IPS-18c (cell line): ENCODE results near the gene SH2D1A.
"Not testable (repeated sequence)": the region's sequence is repeated elsewhere in the genome, so short reads cannot be mapped to it uniquely, and the experiment has no call there.

Source experiments
- H3K4me3 ChIP-seq: 2 replicates; pipeline ENCODE4 v1.7.0; 2013; ENCODE audit warnings: low read depth, mild to moderate bottlenecking, low read length, moderate library complexity; ENCODE audit not compliant: insufficient read depth
- H3K9me3 ChIP-seq: one replicate; pipeline ENCODE4 v1.6.1; 2013; ENCODE audit warnings: mild to moderate bottlenecking, low read length, moderate library complexity; ENCODE audit not compliant: control insufficient read depth, insufficient read depth

Gene SH2D1A

DNA sequence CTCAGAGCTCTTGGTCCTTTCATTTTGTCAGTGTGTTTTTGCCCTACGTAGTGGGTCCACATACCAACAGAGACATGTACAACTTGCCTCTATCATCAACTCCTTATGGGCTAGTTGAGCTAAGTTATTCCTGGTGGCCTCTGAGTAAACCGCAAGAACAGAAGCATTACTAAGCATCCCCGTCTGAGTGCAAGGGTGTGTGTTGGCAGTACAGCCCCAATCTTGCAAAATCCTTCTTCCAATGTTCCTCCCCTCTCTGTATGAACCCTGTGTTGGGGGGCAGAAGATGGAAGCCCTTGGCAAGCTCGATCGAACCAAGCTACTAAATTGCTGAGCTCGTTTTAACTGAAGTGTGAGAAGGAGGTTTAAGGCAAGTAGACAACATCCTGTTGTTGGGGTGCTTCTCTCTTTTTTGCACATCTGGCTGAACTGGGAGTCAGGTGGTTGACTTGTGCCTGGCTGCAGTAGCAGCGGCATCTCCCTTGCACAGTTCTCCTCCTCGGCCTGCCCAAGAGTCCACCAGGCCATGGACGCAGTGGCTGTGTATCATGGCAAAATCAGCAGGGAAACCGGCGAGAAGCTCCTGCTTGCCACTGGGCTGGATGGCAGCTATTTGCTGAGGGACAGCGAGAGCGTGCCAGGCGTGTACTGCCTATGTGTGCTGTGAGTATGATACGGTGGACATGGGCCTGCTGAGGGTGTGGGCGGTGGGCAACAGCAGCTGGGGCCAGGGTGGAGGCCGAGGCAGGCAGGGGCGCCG is at the start of gene SH2D1A:
Gene SH2D1A, plus strand, starts transcription at position 447 of the 760 bp plus-strand sequence. Its CDS starts 80 bp downstream, at position 527.
- Histone ChIP-seq H3K9me3 (no peaks in the 10 kb centered on the region), H3K4me3 (no peak within 1 kb of the TSS)

DNA sequence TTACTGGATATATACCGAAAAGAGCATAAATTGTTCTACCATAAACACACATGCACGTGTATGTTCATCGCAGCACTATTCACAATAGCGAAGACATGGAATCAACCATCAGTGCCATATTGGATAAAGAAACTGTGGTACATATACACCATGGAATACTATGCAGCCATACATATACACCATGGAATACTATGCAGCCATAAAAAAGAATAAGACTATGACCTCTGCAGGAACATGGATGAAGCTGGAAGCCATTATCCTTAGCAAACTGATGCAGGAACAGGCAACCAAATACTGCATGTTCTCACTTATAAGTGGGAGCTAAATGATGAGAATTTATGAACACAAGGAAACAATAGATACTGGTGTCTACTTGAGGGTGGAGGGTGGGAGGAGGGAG is 47.0 kb upstream of the SH2D1A start:
- not testable (repeated sequence) for H3K9me3 ChIP-seq

DNA sequence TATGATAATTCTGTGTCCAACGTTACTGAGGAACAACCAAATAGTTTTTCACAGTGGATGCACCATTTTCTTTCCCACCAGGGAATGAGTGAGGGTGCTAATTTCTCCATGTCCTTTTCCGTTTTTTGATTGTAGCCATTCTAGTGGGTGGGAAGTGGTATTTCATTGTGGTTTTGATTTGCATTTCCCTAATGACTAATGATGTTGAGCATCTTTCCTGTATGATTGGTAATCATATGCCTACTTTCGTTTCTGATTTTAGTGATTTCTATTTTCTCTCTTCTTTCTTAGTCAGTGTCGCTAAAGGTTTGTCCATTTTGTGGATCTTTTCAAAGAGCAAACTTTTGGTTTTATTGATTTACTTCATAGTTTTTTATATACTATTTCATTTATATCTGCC is 46.0 kb upstream of the SH2D1A start:
- no peaks in the 10 kb centered on the region for H3K9me3 ChIP-seq
- H3K4me3 ChIP-seq, result no peak overlapping the region

More for the DNA sequence above, 47.0 kb upstream of the SH2D1A start:
- not testable (repeated sequence) for H3K4me3 ChIP-seq

DNA sequence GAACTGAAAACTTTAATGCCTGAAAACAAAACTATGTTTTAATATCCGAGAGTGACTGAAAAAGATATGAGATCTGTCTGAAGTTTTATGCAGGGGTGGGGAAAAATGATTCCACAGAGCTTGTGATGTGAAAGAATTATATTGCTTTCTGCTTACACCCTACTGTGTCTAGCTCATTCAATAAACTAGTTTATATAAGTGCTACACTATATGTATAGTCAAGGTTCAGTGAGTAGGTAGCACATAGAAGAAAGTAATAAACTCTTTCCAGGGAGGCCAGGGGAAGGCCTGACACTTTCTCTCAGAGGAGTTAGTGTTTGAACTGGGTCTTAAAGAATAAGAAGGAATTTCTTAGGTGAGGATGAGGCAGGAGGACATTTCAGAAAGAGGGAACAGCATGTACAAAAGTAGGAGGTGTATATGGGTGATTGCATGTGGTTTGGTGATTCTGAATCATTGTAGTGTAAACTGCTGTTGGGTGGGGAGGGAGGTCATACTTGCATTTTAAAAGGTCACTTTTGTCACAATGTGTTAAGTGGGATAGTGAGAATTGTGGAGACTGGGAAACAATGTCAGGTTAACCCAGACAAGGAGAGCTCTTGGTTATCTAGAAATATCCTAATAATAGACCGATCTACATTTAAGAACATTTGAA is 39.0 kb upstream of the SH2D1A start:
- H3K4me3 ChIP-seq, result no peak overlapping the region
- no peaks in the 10 kb centered on the region for H3K9me3 ChIP-seq

DNA sequence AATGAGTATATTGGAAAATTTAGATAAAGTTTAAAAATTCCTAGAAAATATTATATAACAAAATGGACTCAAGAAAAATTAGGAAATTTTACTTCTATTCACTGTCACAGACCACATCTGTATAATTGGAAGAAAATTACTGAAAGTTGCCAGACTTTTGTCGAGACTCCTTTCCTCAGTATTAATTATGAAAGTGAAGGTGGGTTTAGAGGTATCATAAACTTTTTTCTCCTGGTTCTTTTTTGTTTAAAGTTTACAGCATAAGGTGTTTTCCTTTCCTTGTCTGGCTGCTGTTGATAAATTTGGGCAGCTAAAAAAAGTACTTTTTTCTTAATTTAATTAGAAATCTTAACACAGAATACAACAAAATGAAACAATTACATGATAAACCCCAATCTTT is 20.6 kb upstream of the SH2D1A start:
- H3K4me3 ChIP-seq, result no peak overlapping the region
- H3K9me3 ChIP-seq, result peaks cover 2% of the 10 kb centered on the region

DNA sequence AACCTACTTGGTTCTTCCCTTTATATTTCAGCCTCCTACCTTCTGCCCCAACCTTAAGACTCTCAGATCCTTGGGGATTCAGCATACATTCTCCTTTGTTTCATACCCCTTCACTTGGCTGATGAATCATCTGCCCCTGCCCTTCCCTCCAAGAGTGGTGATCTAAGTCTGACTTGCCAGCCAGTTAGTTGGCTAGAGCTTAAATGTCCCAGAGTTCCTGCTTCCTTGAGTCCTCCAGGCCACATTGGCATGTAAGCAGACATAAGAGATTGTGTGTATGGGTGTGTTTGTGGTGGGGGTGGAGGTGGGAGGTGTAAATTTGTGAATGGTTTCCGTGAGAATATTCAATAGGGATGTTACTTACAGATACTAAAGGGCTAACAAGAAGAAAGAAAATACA is 17.6 kb upstream of the SH2D1A start:
- Histone ChIP-seq H3K4me3 (no peak overlapping the region), H3K9me3 (peaks cover 2% of the 10 kb centered on the region)

DNA sequence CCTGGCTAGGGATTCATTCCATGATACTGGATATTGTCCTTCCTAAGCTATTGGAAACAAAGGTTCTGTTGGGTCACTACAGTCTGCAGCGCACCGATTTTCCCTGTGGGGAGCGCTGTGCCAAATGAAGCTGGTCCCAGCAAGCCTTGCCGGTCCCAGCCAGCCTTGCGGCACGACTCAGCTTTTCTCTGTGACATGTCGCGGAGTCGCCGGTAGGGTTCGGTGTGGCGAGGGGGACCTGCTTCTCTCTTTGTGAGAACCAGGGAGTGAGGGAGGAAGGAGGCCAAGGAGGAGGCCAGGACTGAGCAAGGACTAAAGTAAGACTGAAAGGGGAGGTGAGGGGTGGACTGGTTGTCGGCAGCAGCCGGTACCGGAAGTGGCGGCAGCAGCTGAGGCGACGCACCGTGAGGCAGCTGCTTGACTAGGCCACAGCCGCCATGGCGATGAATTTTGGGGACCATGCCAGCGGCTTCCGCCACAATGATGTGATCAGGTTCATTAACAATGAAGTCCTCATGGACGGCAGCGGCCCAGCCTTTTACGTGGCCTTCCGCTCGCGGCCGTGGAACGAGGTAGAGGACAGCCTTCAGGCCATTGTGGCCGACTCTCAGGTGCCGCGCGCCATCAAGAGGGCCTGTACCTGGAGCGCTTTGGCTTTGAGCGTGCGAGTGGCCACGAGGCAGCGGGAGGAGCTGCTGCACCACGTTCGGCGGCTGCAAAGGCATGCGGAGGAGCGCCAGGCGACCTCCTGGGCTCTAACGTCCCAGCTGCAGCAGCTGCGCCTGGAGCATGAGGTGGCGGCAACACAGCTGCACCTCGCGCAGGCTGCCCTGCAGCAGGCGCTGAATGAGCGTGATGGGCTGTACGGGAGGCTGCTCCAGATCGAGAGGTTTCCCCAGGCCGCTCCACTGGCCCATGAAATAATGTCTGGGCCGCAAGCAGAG is 13.6 kb upstream of the SH2D1A start, which contains the start of gene TEX13D:
Gene TEX13D, plus strand, starts transcription at position 180 of the 944 bp plus-strand sequence. Its CDS starts 258 bp downstream, at position 438.
- H3K9me3 ChIP-seq, result no peaks in the 10 kb centered on the region

DNA sequence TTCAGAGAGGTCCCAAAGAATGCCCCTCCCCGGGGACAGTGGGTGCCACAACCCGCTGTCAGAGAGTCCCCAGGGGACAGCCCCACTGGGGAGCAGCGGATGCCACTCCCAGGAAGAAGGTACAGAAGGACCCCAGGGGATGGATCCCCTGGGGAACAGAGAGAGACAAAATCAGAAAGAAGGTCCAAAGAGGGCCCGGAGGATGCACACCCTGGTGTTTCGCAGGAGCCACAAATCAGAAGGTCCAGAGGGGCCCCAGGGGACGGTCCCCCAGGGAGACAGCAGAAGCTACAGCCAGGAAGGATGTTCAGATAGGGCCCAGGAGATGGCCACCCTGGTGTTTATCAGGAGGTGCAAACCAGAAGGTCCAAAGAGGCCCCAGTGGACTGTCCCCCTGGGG is 12.5 kb upstream of the SH2D1A start:
- no peaks in the 10 kb centered on the region for H3K9me3 ChIP-seq
- H3K4me3 ChIP-seq, result no peak overlapping the region

More for the DNA sequence above, 13.6 kb upstream of the SH2D1A start, which contains the start of gene TEX13D:
- no peak within 1 kb of the TSS for H3K4me3 ChIP-seq

DNA sequence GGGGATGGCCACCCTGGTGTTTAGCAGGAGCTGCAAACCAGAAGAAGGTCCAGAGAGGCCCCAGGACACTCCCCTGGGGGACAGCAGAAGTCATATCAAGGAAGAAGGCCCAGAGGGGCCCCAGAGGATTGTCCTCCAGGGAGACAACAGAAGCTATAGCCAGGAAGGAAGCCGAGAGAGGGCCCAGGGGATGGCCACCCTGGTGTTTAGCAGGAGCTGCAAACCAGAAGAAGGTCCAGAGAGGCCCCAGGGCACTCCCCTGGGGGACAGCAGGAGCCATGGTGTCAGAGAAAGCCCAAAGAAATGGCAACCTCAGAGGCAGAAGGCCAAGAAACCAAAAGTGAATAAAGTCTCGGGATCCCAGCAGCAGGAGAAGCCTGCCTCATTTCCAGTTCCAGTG is 11.8 kb upstream of the SH2D1A start:
- not testable (repeated sequence) for H3K4me3 ChIP-seq, H3K9me3 ChIP-seq

DNA sequence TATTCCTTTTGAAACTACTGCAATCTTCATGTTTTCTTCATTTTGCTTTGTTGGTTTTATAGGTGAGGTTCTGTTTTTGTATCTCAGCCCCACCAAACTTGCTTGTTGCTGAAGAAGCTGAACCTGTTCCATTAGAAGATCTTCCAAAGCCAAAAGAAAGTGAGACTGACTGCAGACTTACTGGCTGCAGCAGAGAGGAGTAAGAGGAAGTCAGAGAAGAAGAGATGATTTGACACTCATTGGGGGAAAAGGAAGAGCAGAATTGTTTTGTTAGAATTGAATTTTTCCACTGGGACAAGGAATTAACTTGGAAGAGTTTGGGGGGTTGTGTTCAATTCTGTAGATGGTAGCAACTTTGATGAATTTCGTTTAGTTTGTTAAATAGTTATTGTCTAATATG is 10.8 kb upstream of the SH2D1A start:
- no peak overlapping the region for H3K4me3 ChIP-seq
- H3K9me3 ChIP-seq, result no peaks in the 10 kb centered on the region

DNA sequence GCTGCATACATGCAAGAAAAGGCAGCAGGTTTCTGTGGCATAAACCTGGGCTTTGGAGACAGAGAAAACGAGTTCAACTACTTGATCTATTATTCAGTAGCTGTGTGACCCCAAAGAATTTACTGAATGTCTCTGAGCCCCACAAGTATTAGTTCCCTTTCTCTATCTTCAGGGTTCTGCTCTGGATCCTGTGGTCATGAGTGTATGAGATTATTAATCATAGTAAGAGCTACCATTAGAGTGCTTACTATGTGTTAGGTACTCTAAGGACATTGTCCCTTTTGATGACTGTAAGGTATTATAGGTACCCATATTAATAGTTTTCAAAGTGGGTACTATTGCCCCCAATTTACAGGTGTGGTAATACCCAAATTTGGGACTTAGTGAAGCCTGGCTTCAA is 8.4 kb upstream of the SH2D1A start:
- H3K4me3 ChIP-seq, result no peak overlapping the region

DNA sequence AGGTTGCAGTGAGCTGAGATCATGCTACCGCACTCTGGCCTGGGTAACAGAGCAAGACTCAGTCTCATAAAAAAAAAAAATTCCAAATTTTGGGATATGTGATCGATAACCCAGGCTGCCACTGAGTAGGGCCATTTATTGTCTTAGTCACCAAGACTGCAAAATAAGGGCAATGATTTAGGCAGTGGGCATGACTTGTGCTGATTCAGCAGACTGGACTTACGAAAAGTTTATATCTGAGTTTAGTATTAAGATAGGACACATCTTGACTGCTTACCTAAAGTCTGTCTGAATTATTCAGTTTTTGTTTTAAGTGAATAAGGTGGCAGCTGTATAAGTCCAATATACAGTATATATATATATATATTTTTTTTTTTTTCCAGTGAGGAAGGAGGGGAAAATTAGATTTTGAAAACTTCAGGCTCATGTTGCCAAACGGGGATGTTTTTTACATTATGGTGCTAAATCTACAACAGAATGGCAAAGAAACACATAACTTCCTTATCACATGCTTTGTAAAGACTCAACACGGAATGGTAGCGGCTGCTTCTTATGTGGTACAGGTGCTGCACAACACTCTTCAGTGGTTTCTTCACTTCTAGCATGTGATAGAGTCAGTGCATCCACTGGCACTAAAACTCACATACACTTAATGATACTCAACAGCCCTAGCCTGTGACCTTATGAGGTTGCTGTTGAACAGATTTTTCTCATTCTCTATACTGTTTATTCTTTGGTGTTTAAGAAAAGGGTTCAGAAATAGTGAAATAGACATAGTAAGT is 7.4 kb upstream of the SH2D1A start:
- H3K9me3 ChIP-seq, result no peaks in the 10 kb centered on the region
- no peak overlapping the region for H3K4me3 ChIP-seq

More for the DNA sequence above, 8.4 kb upstream of the SH2D1A start:
- H3K9me3 ChIP-seq, result no peaks in the 10 kb centered on the region

DNA sequence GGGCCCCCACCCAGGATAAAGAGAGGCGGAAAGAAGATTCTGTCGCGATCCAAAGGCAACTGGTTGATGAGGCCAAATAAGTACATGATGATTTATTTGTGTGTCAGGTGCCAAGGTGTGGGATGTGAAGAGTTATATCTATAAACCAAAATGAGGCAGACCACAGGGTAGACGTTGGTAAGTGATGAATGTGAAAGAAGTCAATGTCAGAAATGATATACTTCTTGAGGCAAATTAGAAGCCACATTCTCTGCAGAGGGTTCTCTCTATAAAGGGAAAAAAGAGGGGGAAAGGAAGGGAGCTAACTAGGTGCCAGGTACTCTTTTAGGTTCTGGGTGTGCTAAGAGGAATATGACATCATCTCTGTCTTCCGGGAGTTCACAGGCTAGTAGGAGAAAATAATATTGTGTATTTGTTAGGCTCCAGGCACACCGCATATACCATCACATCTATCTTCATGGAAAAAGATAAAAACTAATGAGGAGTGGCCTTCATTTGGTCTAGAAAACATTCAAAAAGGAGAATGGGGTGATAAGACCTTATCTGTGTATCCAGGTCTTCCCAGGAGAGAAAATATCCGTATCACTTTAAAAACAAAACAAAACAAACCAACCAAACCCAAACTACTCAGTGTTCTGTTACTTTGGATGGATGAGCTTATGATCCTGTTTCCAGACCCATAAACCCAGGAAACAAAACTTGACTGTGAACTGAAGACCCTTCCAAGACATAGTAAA is 4.8 kb upstream of the SH2D1A start:
- H3K9me3 ChIP-seq, result no peaks in the 10 kb centered on the region
- H3K4me3 ChIP-seq, result no peak overlapping the region

DNA sequence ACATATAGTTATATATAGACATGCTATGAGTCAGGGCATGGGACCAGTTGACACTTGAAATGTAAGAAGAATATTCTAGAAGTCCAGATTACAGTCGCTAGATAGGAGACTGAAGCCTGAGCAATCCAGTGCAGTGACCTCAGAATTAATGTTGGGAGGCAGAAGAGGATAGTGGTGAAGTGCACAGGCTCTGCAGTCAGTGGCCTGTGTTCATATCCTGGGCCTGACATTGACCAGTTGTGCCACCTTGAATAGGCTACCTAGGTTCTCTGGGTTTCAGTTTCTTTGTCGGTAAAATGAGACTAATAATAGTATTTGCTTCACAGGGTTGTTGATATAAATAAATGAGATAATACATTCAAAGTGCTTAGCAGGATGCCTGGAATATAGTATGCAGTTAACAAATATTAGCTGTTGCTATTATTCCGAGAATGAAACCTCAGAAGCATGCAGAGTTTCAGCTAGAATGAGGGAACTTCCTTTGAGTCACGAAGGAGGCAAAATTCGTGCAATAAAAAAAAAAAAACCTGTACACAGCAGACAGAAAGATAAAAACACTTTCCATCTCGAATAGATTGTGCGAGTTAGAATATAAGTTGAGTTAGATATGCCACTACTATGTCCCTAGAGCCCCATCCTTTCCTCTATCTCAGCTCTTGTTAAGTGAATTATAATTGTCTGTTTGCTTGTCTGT is 4.0 kb upstream of the SH2D1A start:
- Histone ChIP-seq H3K4me3 (no peak overlapping the region), H3K9me3 (no peaks in the 10 kb centered on the region)

DNA sequence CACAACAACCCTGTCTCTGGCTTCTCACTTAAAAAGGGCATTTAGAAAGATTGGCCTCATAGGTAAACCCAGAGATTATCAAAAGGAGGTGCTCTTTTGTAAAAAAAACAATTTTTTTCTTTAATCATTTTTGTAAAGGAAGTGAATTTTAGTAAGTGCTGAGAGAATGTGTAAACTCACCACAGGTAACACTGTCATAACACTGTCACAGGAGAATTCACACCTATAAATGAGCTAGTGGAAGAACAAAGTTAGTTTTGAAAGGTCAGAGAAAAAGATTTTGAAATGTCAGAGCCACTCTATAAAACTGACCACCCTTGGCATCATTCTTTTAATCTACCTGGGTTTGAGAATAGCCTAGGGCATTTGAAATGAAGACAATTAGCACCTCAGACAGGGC is 3.3 kb upstream of the SH2D1A start:
- Histone ChIP-seq H3K9me3 (no peaks in the 10 kb centered on the region), H3K4me3 (no peak overlapping the region)

DNA sequence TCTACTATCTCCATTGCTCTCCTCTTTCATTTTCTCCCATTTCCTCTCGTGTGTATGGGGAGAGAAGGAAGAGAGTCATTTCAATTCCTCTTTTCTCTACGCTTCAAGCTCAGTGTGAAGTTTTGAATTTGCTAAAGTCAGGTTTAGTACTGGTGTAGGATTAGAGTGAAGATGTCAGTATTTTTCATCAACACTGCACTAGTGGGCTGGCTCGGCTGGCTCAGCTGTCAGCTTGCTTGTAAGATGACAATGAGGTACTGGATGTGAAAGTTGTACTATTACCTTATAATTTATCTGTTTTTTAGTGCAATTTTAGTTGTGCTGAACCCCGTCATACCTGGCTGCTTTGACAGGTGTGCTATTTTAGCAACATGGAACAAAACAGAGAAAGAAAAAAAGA is 2.1 kb upstream of the SH2D1A start:
- H3K4me3 ChIP-seq, result no peak overlapping the region
- H3K9me3 ChIP-seq, result no peaks in the 10 kb centered on the region
